GM18868 (cell line): Measurements from ENCODE around the gene PDXDC1.
A peak's percentile ranks its signal among the peaks of the same experiment; 100 is the strongest.
"Not testable (repeated sequence)": the region's sequence is repeated elsewhere in the genome, so short reads cannot be mapped to it uniquely, and the experiment has no call there.

Experiments used
- ATAC-seq: cut with Tn5 transposase; IDR thresholded peaks from one replicate; pipeline ENCODE4 v1.9.1; 2021; ENCODE audit warnings: mild to moderate bottlenecking, moderate library complexity; ENCODE audit not compliant: unreplicated experiment

PDXDC1 gene

GRCh38 chr16:15057681-15058417 is 83.0 kb downstream of the PDXDC1 start:
- ATAC-seq: no peak

- no peak for ATAC-seq
These were observed 84.5 kb downstream of the PDXDC1 start for GRCh38 chr16:15059324-15059723.

DNA sequence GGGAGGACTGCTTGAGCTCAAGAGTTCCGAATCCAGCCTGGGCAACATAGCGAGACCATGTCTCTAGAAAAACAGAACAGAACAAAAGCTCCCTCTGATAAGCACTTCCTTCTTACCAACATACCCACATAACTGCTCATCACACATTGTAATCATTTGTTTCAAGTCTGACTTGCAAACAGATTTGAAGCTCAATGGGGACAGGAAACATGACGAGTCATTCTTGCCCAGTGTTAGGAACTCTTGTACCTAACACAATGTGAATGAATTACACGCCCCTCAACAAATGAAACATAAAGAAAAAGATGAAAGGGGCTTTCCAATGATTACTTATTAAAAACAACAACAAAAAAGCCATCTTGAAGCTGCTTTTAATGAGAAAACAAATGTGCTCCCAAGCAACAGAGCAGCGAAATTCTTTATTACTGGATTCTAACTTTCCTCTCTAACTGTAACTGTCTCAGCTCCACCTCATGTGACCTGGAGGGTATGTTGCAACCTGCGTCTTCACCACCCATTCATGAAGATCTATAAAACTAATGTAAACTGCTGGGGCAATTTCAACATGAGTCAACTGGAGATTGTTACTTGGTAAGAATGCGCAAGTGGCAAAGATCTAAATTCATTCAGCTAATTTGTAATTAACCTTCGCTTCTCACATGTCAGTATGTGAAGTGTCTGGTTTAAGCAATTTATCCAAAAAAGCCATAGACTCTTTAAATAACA is 87.4 kb downstream of the PDXDC1 start:
- ATAC-seq: not testable (repeated sequence)

DNA sequence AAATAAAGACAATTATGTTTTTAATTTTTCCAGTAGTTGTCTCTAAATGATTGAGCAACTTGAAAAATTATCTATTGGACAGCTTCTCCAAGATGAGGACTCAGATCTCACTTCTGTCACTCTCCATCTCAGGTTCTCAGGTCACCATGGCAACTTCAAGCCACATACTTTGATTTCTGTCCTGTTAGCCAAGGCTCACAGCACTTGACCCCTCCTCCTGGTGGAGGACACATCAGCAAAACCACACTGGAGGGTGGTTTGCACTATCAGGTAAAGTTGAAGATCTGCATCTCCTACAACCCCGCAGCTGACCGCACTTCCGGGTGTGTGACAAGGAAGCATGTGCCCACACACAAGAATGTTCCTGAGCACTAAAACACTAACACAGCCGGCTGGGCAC is 91.1 kb downstream of the PDXDC1 start:
- ATAC-seq: not testable (repeated sequence)

GRCh38 chr16:15066690-15067089 is 91.9 kb downstream of the PDXDC1 start:
- ATAC-seq: not testable (repeated sequence)

- not testable (repeated sequence) for ATAC-seq
These were observed 96.2 kb downstream of the PDXDC1 start for GRCh38 chr16:15071013-15071412.

GRCh38 chr16:15071916-15072769 is 97.3 kb downstream of the PDXDC1 start:
- not testable (repeated sequence) for ATAC-seq

DNA sequence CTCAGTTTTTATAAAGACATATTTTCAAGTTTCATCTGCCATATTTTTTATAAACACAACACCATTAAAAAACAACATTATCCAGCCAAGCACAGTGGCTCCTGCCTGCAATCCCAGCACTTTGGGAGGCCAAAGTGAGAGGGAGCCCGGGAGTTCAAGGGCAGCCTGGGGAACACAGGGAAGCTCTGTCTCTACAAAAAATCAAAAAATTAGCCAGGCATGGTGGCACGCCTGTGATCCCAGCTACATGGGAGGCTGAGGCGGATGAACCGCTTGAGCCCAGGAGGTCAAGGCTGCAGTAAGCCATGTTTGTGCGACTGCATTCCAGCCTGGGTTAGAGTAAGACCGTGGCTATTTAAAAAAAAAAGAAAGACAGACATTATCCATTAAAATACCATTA is 98.3 kb downstream of the PDXDC1 start:
- no peak for ATAC-seq

DNA sequence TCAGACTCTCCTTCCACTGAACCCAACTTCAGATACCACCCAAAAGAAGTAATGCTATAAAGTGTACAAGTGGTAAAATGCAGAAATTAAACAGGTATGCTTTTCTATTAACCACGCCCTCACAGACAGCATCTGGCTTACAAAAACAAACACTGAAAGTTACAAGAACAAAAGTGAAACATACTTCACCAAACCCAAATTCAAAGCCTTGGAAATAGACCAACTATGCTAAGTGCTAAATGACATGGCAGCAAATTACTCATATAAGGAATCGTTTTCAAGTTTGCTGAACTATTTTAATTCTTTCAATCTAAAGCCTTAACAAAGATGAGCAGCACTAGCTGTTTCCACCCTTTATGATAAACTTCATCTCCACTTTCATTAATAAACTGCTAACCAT is 101.3 kb downstream of the PDXDC1 start:
- ATAC-seq: not testable (repeated sequence)

GRCh38 chr16:15080883-15081282 is 106.1 kb downstream of the PDXDC1 start:
- ATAC-seq: not testable (repeated sequence)

GRCh38 chr16:15082788-15083187 is 108.0 kb downstream of the PDXDC1 start:
- ATAC-seq: not testable (repeated sequence)

- ATAC-seq: not testable (repeated sequence)
These were observed 115.9 kb downstream of the PDXDC1 start for GRCh38 chr16:15090663-15091269.

- not testable (repeated sequence) for ATAC-seq
These were observed 118.7 kb downstream of the PDXDC1 start for GRCh38 chr16:15093571-15093954.

DNA sequence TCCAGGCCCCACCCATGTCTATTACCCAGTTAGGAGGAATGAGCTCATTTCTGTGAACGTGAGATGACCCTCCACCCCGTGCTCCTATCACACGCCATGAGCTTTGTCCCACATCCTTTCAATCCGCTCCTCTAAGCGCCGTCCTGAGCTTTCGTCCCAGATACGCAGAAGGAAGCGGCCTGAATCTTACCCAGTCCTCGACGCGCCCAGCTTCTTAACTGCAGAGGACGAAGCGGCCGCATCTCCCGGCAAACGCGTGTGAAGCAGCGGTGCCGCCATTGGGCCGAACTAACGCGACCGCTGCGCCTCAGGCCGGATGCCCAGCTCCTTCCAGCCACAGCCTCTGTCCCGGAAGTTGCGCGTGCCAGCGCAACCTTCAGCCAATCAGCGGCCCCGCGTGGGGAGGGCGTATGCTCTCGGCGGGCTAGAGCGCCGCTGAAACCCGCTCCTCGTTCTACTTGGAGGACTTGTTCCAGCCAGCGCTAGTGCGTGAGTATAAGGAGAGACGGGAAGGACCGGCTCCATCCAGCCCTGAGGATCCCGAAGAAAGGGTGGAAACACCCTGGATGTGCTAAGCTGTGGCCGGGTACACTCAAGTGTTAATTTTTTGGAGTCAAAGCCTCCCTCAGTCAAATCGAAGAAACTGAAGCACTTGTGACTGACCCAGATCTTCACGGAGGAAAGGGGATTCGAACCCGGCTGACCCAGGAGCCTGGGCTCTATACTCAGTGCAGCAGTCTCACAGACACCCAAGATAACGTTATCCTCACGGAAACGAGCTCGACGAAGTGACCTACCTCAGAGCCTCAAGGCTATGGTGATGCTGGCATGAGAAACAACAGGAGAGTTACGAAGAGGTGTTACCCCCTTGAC is 119.4 kb downstream of the PDXDC1 start, which contains the start of gene RRN3:
RRN3 (minus strand) TSS at position 318 of the 873 bp plus-strand sequence; CDS start at position 279, 39 bp downstream.
- ATAC-seq: peak; percentile 97

- not testable (repeated sequence) for ATAC-seq
These were observed 121.8 kb downstream of the PDXDC1 start for GRCh38 chr16:15096583-15096972.

GRCh38 chr16:15099366-15099909 is 124.6 kb downstream of the PDXDC1 start:
- not testable (repeated sequence) for ATAC-seq

DNA sequence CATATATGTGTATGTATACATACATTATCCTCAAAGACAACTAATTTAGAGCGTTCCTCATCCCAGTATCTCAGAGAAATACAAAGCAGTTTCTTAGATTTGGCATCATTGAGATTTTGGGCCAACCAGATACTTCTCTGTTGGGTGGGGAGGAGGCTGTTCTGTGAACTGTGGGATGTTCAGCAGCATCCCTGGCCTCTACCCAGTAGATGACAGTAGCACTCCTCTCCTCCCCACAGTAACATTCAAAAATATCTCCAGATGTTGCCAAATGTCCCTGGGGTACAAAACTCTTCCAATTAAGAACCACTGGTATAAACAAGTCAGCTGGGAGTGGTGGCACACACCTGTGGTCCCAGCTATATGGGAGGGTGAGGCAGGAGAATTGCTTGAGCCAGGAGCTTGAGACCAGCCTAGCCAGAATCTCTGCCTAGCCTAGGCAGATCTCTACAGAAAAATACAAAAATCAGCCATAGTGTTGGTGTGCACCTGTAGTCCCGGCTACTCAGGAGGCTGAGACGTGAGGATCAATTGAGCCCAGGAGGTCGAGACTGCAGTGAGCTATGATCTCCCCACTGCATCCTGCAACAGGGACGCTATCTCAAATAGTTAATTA is 125.7 kb downstream of the PDXDC1 start:
- ATAC-seq: not testable (repeated sequence)

GRCh38 chr16:15127641-15128425 is 153.0 kb downstream of the PDXDC1 start:
- not testable (repeated sequence) for ATAC-seq
